Renal cortex interstitium (tissue), 3 donors: Measurements from ENCODE around the gene VCAM1. TPM values are rescaled to one million over a fixed set of nuclear protein-coding genes. Genes with fewer than 3 reads are reported as not detected.

Source experiments
- polyA plus RNA-seq, 3 donors: library from polyadenylated mRNA; unstranded; fragments of 120-200 nt; gene quantifications; one replicate each; pipeline ENCODE4 v1.2.1, GENCODE V29; 2013; ENCODE audit not compliant: insufficient read length in 3 of 3

Gene VCAM1
- polyA plus RNA-seq, 3 donors: 33.5 to 42.0 (median 39.3) TPM

Other genes starting within 250 kb of the VCAM1 start
- gene GPR88, start 181.6 kb upstream of the VCAM1 start, polyA plus RNA-seq: under 1 TPM; 0.05 to 0.21 (median 0.17) TPM
- 10 to 100 TPM; 56.0 to 68.1 (median 64.5) TPM for gene EXTL2, start 175.1 kb downstream of the VCAM1 start, polyA plus RNA-seq
- 10 to 100 TPM; 15.4 to 20.9 (median 18.4) TPM for gene SLC30A7, start 176.3 kb downstream of the VCAM1 start, polyA plus RNA-seq